GM06990 (cell line): Measurements from ENCODE around the gene CKLF.
"Not testable (repeated sequence)": the region's sequence is repeated elsewhere in the genome, so short reads cannot be mapped to it uniquely, and the experiment has no call there.

Experiments
- DNase-seq: peaks from one replicate; pipeline ENCODE4 v3.0.0-alpha.2; 2011; ENCODE audit not compliant: insufficient read length; ENCODE audit errors: extremely low read depth
- H3K27me3 ChIP-seq: replicated peaks from 2 replicates; pipeline ENCODE4 v1.6.0; 2011; ENCODE audit warnings: low read length; ENCODE audit not compliant: control insufficient read depth, insufficient read depth
- H3K36me3 ChIP-seq: 2 replicates; pipeline ENCODE4 v1.5.1; 2011; ENCODE audit warnings: low read length; ENCODE audit not compliant: control insufficient read depth, insufficient read depth
- H3K4me3 ChIP-seq: replicated peaks from 2 replicates; pipeline ENCODE4 v1.5.1; 2011; ENCODE audit warnings: low read depth, mild to moderate bottlenecking, control low read depth, low read length
- TF ChIP-seq, protein P1 (sequence below): IDR thresholded peaks from 2 replicates; pipeline ENCODE4 v1.5.1; 2011; ENCODE audit warnings: low read length, control low read depth, mild to moderate bottlenecking, inconsistent platforms; ENCODE audit not compliant: insufficient read depth, poor library complexity, severe bottlenecking

Gene CKLF

DNA sequence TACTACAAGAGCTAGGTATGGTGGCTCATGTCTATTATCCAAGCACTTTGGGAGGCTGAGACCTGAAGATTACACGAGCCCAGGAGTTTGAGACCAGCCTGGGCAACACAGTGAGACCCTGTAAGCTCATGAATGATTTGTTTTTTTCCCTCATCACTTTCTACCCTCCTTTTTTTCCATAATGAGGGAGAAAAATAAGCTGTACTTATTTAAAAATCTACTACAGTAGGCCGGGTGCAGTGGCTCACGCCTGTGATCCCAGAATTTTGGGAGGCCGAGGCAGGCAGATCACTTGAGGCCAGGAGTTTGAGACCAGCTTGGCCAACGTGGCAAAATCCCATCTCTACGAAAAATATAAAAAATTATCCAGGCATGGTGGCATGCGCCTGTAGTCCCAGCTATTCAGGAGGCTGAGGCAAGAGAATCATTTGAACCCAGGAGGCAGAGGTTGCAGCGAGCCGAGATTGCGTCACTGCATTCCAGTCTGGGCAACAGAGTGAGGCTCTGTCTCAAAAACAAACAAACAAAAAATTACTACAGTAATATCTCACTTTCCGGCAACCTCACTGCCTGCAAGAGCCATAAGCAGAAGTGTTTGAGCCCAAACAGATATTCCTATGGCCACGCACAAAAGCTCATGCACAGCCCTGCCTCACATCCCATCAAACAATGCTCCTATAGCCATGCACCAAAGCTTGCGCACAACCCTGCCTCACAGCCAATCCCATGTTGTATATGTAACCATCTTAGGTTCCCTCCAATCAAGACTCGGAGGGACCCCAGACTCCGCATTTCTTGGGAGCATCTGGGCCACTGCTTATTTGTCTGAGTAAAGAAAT is 39.9 kb upstream of the CKLF start:
- no peaks in the 10 kb centered on the region for H3K36me3 ChIP-seq
- H3K27me3 ChIP-seq: no peaks in the 10 kb centered on the region; the same call in 1 of the 2 replicates
- TF ChIP-seq, protein P1, sequence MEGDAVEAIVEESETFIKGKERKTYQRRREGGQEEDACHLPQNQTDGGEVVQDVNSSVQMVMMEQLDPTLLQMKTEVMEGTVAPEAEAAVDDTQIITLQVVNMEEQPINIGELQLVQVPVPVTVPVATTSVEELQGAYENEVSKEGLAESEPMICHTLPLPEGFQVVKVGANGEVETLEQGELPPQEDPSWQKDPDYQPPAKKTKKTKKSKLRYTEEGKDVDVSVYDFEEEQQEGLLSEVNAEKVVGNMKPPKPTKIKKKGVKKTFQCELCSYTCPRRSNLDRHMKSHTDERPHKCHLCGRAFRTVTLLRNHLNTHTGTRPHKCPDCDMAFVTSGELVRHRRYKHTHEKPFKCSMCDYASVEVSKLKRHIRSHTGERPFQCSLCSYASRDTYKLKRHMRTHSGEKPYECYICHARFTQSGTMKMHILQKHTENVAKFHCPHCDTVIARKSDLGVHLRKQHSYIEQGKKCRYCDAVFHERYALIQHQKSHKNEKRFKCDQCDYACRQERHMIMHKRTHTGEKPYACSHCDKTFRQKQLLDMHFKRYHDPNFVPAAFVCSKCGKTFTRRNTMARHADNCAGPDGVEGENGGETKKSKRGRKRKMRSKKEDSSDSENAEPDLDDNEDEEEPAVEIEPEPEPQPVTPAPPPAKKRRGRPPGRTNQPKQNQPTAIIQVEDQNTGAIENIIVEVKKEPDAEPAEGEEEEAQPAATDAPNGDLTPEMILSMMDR: no peak
- DNase-seq: no peak
- H3K4me3 ChIP-seq: no peak overlapping the region

DNA sequence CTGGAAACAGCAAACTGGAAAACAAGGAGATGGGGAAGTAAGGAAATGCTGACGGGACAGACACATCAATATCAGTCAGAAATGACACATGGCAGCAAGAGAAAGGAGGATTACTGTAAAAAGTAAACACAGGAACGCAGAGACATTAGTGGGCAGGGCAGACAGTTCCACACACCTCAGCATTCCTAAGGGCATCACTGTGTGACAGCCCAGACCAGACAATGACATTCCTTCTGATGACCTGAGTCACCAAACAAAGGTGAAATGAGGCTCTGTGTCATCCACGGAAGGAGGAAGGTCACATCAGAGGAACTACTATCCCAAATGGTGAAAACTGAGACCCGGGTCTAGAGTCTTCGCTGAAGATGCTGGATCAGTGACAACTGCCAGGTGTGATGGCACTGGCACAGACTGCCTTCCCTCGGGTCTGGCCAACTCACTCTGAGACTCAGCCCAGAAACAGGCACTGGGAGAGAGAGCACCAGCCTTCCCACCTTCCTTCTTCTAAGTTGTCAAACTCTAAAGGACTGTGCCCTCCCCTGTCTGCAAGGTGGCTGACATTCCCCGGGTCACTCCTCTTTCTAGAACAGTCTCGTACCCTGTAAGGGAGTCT is 39.2 kb upstream of the CKLF start:
- DNase-seq: no peak
- TF ChIP-seq, protein P1: no peak
- Histone ChIP-seq H3K36me3 (no peaks in the 10 kb centered on the region), H3K27me3 (no peaks in the 10 kb centered on the region; the same call in 1 of the 2 replicates), H3K4me3 (no peak overlapping the region)

DNA sequence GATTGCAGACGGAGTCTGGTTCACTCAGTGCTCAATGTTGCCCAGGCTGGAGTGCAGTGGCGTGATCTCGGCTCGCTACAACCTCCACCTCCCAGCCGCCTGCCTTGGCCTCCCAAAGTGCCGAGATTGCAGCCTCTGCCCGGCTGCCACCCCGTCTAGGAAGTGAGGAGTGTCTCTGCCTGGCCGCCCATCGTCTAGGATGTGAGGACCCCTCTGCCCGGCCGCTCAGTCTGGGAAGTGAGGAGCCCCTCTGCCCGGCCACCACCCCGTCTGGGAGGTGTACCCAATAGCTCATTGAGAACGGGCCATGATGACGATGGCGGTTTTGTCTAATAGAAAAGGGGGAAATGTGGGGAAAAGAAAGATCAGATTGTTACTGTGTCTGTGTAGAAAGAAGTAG is 38.0 kb upstream of the CKLF start:
- not testable (repeated sequence) for H3K4me3 ChIP-seq, H3K36me3 ChIP-seq, DNase-seq, H3K27me3 ChIP-seq

DNA sequence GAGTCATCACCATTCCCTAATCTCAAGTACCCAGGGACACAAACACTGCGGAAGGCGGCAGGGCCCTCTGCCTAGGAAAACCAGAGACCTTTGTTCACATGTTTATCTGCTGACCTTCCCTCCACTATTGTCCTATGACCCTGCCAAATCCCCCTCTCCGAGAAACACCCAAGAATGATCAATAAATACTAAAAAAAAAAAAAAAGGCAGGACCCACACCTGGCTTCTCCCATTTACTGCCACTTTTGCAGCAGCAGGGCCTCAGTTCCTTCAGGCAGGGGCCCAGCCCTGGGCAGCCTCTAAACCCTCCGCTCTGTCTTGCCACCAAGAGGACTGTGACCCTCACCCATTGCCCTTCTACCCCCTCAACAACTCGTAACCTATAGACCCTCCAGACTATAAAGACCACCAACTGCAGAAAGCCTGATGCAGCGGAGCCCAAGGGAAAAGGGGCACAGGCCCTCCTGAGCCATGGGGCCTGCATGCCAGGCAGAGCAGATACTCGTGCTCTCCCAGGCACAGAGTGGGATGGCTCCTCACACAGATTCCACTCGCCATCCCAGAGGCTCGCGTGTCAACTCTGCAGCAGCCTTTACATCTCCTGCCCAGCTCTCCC is 37.3 kb upstream of the CKLF start:
- not testable (repeated sequence) for H3K4me3 ChIP-seq, DNase-seq, H3K27me3 ChIP-seq, H3K36me3 ChIP-seq

DNA sequence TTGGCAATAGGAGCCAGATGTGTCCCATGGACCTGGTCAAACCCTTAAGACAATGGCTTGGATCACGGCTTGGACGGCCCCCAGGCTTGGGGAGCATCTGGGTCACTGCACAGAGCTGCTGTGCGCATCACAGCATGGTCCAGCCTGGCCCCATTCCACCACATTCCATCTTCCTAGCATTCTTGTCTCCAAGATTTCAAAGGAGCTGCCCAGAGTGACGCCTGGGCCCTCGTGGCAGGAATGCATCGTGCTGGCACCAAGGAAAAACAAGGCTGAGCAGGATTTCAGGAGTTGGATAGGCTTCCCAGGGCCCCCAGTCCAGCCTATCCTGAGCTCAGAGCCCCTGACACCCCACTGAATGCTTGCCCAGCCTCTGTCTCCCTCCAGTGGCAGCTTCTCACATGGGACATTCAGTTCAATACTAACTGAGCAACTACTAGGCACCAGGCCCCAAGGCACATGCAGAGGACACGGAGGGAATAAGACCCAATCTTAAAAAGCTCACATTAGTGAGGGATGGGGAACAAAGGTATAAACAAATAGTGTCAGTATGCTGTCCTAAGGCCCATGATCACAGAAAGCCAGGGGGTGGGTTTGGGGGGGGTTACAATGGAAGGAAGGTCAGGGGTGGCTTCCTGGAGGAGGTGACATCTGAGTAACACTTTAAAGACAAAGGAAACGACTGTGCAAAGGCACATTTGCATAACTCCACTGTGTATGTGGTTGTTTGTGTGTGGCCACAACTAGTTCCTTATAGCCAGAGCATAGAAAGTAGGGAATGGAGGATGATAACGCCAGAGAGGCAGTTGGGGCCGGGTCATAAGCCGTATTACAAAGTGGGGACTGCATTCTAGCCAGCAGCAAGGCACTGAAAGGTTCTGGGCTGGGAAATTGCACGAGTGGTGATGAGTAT is 36.5 kb upstream of the CKLF start:
- Histone ChIP-seq H3K36me3 (no peaks in the 10 kb centered on the region), H3K4me3 (no peak overlapping the region), H3K27me3 (no peaks in the 10 kb centered on the region; the same call in 1 of the 2 replicates)
- DNase-seq: no peak
- TF ChIP-seq, protein P1: peak; percentile 54

DNA sequence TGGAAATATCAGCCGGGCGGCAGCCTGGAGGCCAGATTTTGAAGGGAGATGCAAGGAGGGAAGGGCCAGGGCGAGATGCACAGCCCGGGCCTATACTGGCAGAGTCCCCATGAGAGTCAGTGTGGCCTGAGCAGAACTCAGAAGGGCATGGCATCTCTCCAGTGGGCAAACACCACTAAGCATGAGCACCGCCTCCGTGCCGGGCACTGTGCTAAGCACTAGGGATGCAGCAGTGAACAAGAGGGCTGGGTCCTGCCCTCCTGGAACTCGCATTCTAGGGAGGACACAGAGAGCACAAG is 35.9 kb upstream of the CKLF start:
- H3K36me3 ChIP-seq: no peaks in the 10 kb centered on the region
- no peaks in the 10 kb centered on the region; the same call in 1 of the 2 replicates for H3K27me3 ChIP-seq
- TF ChIP-seq, protein P1: no peak
- H3K4me3 ChIP-seq: no peak overlapping the region
- no peak for DNase-seq
